ENCODE results near the gene CD44.

CD44 gene

GRCh38 chr11:35241083-35241482 lies 102.1 kb downstream of the CD44 start:
- no peak for DNase-seq

DNA sequence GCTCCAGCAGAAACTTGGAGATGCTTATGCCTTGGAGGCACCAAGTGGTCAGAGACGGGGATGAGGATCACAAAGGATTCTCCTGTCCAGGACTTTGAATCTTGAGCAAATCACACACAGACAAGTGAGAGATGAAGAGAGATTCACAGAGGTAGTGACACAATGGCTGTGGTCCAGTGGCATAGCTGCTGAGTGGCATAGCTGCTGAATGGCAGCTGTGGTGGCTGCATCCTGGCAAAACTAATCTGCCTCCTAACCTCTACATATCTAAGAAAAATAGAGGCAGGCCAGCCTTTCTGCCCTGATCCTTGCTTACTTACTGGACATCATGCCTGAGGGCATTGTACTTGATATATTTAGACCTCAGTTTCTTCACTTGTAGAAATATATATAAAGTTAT lies 102.6 kb downstream of the CD44 start:
- DNase-seq = no peak

- DNase-seq = no peak
Observed at GRCh38 chr11:35242412-35243242, 103.7 kb downstream of the CD44 start.

- no peak for DNase-seq
Observed at GRCh38 chr11:35243774-35244173, 104.8 kb downstream of the CD44 start.

DNA sequence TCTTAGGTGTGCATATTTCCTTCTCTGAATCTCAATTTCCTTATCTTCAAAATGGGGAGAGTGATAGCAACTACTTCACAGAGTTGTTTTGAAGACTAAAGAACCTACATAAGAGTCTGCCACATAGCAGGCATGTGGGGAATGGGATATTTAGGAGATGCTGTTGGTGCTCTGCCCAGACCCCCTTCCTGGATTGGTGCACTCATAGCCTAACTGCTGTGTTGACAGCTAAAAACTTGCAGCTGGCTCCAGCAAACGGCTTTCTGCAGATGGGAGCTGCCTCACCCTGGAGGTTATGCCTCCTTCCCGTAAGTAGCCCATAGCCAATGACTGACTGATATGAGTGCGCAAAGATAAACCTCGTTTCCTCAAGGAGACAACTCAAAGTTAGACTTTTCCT lies 106.1 kb downstream of the CD44 start:
- DNase-seq = no peak

GRCh38 chr11:35245786-35246185 lies 106.8 kb downstream of the CD44 start:
- no peak for DNase-seq

DNA sequence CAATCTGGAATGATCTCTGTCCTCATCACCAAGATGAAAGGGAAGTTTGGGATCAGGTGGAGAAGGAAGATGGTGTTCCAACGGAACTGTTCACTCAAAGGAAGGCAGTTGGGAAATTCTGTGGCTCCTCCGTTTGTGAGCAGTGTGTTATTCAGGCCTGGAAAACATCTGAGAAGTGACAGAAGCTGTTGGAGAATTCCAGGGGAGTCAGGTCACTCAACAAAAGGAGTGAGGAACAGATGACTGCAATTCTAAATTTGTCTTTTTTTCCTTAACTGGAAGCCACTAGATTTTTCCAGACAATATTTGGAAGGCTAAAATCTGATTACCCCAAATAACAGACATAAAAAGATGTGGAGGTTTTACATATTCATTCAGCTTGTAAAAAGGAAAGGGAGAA lies 107.8 kb downstream of the CD44 start:
- DNase-seq = no peak

GRCh38 chr11:35247428-35247827 lies 108.5 kb downstream of the CD44 start:
- DNase-seq = no peak

- no peak for DNase-seq
Observed at GRCh38 chr11:35247863-35248262, 108.9 kb downstream of the CD44 start.

- DNase-seq = no peak
Observed at GRCh38 chr11:35248558-35249323, 109.8 kb downstream of the CD44 start.

GRCh38 chr11:35250192-35250591 lies 111.2 kb downstream of the CD44 start:
- no peak for DNase-seq

DNA sequence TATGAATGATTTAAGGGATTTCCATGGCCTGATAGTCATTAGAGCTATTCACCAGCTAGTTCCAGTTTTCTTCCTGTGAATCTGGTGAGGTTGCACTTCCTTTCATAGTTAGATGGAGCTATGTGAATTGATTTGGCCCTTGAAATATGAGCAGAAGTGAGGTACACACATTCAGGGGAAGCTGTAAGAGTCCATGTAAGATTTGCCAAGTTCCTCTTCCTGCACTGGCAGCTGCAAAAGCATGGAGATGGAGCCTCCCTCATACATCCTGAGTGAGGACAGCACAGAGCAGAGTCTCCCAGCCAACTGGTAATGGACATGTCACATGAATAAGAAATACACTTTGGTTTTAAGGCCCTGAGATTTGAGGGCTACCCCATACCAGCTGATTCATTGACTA lies 111.7 kb downstream of the CD44 start:
- DNase-seq = no peak

DNA sequence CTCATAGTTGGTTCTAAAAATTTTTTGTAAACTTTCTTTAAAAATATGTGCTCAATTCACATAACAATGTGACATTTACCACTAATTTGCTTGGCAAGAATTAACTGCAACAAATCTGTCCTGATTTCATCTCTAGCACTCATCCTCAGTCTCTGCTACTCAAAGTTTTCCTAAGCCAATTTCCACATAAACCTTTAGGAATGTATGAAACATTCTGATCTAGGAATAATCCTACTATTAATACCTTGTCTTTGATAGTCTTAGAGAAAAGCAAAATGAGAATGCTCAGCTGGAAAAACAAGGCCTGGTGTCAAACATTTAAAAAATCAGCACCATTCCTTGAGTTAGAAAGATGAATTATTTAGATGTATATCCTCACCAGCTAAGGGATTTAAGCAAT lies 114.3 kb downstream of the CD44 start:
- DNase-seq = no peak

DNA sequence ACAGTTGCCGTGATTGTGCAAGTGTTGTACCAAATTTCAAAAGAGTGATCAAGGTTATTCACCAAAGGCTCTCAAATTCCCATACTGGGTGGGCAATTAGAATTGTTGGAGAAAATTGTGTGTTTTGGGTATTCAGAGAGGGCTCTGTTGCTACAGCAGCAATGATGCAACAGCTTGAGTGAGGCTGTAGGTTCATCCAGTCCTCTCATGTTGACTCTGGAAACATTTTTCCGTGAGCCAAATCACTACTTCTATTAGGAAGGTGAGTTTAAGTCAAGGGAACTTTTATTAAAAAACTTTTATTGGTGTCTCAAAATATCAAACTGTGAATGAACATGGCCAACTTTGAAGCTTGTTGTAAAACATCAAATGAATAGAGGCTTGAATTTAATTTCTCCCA lies 116.5 kb downstream of the CD44 start:
- no peak for DNase-seq

GRCh38 chr11:35256296-35256695 lies 117.3 kb downstream of the CD44 start:
- DNase-seq = no peak

GRCh38 chr11:35257281-35257680 lies 118.3 kb downstream of the CD44 start:
- no peak for DNase-seq

- no peak for DNase-seq
Observed at GRCh38 chr11:35259529-35259928, 120.6 kb downstream of the CD44 start.

GRCh38 chr11:35260342-35260985 lies 121.5 kb downstream of the CD44 start:
- DNase-seq = no peak

DNA sequence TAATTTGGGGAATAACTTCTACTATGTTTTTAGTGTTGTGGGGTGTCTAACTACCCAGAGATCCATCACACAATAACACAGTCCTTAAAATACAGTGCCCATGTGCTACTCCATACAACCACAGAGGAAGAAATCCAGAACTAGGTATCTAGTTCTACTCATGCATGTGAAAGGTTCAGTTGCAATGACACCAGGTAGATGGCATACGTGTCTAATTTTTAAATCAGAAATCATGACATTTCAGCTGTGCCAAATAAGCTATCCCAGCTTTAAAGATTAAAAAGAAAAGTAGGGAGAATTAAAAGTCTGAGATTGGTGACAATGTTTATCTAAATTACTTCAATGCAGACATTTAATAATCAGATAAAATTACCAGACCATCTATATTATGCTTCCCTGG lies 122.2 kb downstream of the CD44 start:
- no peak for DNase-seq

DNA sequence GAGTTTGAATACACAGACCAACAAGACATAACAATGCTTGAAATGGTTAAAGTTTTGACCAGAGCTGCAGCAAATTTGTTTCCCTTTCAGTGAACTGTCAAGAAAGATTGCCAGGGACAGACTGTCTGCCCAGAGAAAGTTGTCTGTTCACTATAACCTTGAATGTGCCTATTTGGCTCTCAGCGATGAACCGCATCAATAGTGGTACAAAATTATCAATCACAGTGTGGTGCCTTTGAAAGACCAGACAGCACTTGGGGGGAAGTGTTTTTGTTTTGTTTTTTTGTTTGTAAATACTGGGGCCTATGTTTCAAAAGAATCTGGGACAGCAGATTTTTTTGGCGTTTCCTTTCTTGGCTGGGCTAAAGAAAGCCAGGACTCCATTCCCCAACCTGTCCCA lies 123.1 kb downstream of the CD44 start:
- no peak for DNase-seq

- no peak for DNase-seq
Observed at GRCh38 chr11:35262735-35263134, 123.8 kb downstream of the CD44 start.

DNA sequence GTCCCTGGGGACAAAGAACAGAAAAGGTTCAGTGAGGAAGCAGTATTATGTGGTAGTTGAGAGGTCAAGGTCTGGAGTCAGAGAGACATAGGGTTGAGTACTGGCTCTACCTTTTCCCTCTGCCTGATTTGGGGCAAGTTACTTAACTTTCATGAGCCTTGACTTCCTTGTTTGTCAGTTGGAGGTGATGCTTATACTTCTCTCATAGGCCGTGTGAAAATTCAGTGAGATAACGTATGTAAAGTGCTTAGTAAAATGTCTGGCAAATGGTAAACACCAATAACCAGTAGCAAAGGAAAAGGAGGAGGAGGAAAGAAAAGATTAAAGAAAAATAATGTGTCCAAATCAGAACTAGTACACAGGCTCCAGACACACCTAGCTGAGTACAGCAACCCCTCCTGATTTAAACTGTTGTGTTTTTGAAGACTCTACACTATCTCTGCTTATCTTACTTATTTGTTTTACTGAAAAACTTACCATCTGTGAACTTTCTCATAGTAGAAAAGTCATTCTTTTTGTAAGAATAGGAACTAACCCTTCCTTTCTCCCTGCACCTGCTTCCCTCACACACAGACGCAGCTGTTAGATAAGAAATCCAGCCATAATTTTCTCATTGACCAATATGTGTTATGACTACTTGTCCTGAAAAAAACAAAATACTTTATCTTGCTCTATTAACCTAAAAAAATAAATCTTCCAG lies 126.9 kb downstream of the CD44 start:
- DNase-seq = no peak

- DNase-seq = no peak
Observed at GRCh38 chr11:35267504-35267903, 128.5 kb downstream of the CD44 start.
